ENCODE measurements around the gene MVD. TPM values are rescaled to one million over a fixed set of nuclear protein-coding genes. Genes with fewer than 3 reads are reported as not detected.

MVD gene
- total and polyA plus RNA-seq, 2 of the 13 experiments (the other 11 are each of a cell fraction or from before 2014, with no cell fraction given) = 28.1 to 187 TPM

GRCh38 chr16:88623858-88624257 lies 39.0 kb downstream of the MVD start:
- in situ Hi-C loops (cut with HindIII; ENCODE audit: extremely low pct_ligation_motif_present, low pct_unique_long_range_greater_than_20kb) (no loop called here), intact Hi-C loops (cut with micrococcal nuclease; ENCODE audit: unreplicated experiment) (no loop called here)
- no peak for DNase-seq (ENCODE audit: low spot score)
- Histone ChIP-seq H3K4me2 (ENCODE audit: low read depth, low read length) (no peak overlapping the region), H2AFZ (ENCODE audit: low read length) (no peak overlapping the region), H3K4me3 (replicated peaks in 1 of 3; ENCODE audit: insufficient read depth in 1 of 3, low read depth in 2 of 3, low read length in 3 of 3) (no peak overlapping the region), H3K4me1 (ENCODE audit: insufficient read depth, low read length) (peaks cover 16% of the 10 kb centered on the region), H3K9ac (ENCODE audit: insufficient read depth, low read depth, low read length) (no peak overlapping the region), H3K79me2 (ENCODE audit: insufficient read depth, low read length) (peaks cover 12% of the 10 kb centered on the region), H3K27me3 (ENCODE audit: control insufficient read depth in 1 of 2, insufficient read depth in 2 of 2, low read length in 2 of 2) (no peaks in the 10 kb centered on the region), H3K27ac (ENCODE audit: extremely low read length, insufficient read depth, low read length) (no peak overlapping the region), H3K36me3 (replicated peaks in 1 of 2; ENCODE audit: control insufficient read depth in 1 of 2, insufficient read depth in 2 of 2, low read length in 2 of 2) (peaks cover 42 to 84% of the 10 kb centered on the region in 2 experiments), H3K9me3 (ENCODE audit: low read length) (no peaks in the 10 kb centered on the region), H4K20me1 (ENCODE audit: insufficient read depth, low read length) (no peaks in the 10 kb centered on the region; the same call in 1 of the 2 replicates)
- ChIA-PET POLR2A (no interaction called here), CTCF (ENCODE audit: low intra/inter-chr PET ratio, low total read pairs) (no interaction called here)
- ATAC-seq = no peak
- no peak for FAIRE-seq
- no TSS peak for BruUV-seq (replicated peaks)
- WGBS (ENCODE audit: low lambda C conversion rate) = 97% methylated on average over 13 of the region's 13 CpGs
- no peak for TF ChIP-seq ZNF552 (CRISPR knock-in tag; IDR thresholded peaks at IDR 0.05; ENCODE audit: borderline replicate concordance)
- no peak for TF ChIP-seq ZNF296 (CRISPR knock-in tag; conservative IDR thresholded peaks at IDR 0.05)
- no peak for TF ChIP-seq HIC2 (CRISPR knock-in tag; IDR thresholded peaks at IDR 0.05; ENCODE audit: low read depth)
- TF ChIP-seq RFX5 (IDR thresholded peaks at IDR 0.05; ENCODE audit: low read depth, low read length) = no peak
- TF ChIP-seq ZFP82 (CRISPR knock-in tag; IDR thresholded peaks at IDR 0.05; ENCODE audit: borderline replicate concordance) = no peak
- TF ChIP-seq, protein P1, sequence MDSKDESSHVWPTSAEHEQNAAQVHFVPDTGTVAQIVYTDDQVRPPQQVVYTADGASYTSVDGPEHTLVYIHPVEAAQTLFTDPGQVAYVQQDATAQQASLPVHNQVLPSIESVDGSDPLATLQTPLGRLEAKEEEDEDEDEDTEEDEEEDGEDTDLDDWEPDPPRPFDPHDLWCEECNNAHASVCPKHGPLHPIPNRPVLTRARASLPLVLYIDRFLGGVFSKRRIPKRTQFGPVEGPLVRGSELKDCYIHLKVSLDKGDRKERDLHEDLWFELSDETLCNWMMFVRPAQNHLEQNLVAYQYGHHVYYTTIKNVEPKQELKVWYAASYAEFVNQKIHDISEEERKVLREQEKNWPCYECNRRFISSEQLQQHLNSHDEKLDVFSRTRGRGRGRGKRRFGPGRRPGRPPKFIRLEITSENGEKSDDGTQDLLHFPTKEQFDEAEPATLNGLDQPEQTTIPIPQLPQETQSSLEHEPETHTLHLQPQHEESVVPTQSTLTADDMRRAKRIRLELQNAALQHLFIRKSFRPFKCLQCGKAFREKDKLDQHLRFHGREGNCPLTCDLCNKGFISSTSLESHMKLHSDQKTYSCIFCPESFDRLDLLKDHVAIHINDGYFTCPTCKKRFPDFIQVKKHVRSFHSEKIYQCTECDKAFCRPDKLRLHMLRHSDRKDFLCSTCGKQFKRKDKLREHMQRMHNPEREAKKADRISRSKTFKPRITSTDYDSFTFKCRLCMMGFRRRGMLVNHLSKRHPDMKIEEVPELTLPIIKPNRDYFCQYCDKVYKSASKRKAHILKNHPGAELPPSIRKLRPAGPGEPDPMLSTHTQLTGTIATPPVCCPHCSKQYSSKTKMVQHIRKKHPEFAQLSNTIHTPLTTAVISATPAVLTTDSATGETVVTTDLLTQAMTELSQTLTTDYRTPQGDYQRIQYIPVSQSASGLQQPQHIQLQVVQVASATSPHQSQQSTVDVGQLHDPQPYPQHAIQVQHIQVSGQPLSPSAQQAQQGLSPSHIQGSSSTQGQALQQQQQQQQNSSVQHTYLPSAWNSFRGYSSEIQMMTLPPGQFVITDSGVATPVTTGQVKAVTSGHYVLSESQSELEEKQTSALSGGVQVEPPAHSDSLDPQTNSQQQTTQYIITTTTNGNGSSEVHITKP (CRISPR knock-in tag; IDR thresholded peaks at IDR 0.05; ENCODE audit: low read depth) = no peak
- no peak for TF ChIP-seq RBM22 (optimal IDR thresholded peaks at IDR 0.05; ENCODE audit: low read length)
- no peak for TF ChIP-seq FOSL1 (CRISPR knock-in tag; IDR thresholded peaks at IDR 0.05; ENCODE audit: borderline replicate concordance)
- TF ChIP-seq SATB2 (CRISPR knock-in tag; IDR thresholded peaks at IDR 0.05) = no peak
- no peak for TF ChIP-seq ZNF205 (CRISPR knock-in tag; IDR thresholded peaks at IDR 0.05)
- TF ChIP-seq GTF3A (CRISPR knock-in tag; conservative IDR thresholded peaks at IDR 0.05) = no peak
- no peak for TF ChIP-seq KLF13 (CRISPR knock-in tag; IDR thresholded peaks at IDR 0.05)
- TF ChIP-seq SRF (IDR thresholded peaks at IDR 0.05; ENCODE audit: low read depth, low read length) = no peak
- TF ChIP-seq, protein P2, sequence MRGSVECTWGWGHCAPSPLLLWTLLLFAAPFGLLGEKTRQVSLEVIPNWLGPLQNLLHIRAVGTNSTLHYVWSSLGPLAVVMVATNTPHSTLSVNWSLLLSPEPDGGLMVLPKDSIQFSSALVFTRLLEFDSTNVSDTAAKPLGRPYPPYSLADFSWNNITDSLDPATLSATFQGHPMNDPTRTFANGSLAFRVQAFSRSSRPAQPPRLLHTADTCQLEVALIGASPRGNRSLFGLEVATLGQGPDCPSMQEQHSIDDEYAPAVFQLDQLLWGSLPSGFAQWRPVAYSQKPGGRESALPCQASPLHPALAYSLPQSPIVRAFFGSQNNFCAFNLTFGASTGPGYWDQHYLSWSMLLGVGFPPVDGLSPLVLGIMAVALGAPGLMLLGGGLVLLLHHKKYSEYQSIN (CRISPR knock-in tag; IDR thresholded peaks at IDR 0.05; ENCODE audit: borderline replicate concordance) = no peak
- TF ChIP-seq PLSCR1 (CRISPR knock-in tag; IDR thresholded peaks at IDR 0.05; ENCODE audit: borderline replicate concordance) = no peak
- TF ChIP-seq ZNF337 (CRISPR knock-in tag; IDR thresholded peaks at IDR 0.05; ENCODE audit: borderline replicate concordance, low read depth) = no peak
- no peak for TF ChIP-seq HMG20A (CRISPR knock-in tag; IDR thresholded peaks at IDR 0.05; ENCODE audit: borderline replicate concordance)
- TF ChIP-seq ZFP90 (CRISPR knock-in tag; IDR thresholded peaks at IDR 0.05; ENCODE audit: borderline replicate concordance) = no peak

All from HepG2 (cell line).